Upper lobe of left lung (tissue), 4 donors: Measurements from ENCODE around the gene PALM3.

ENCODE experiments used
- EP300 ChIP-seq, 4 donors: sonication (generic); formaldehyde crosslinking; IDR thresholded peaks; one replicate each; pipeline ENCODE4 v1.5.1; 2017; ENCODE audit warnings: antibody characterized with exemption in 4 of 4, control low read depth in 2 of 4
- POLR2AphosphoS5 ChIP-seq, 2 donors: sonication (generic); formaldehyde crosslinking; IDR thresholded peaks; one replicate each; pipeline ENCODE4 v1.5.1; 2017; ENCODE audit warnings: antibody characterized with exemption in 2 of 2

- no peak for TF ChIP-seq POLR2AphosphoS5 (IDR thresholded peaks at IDR 0.05)
- TF ChIP-seq EP300 (IDR thresholded peaks at IDR 0.05), result no peak
Measured at GRCh38 chr19:14022469-14022868, 39.4 kb downstream of the PALM3 start.
